MM.1S (cell line): Measurements from ENCODE around the gene HJURP.

Experiments used
- EZH2 ChIP-seq: fragments of 300-600 bp; sonication (generic); optimal IDR thresholded peaks from 2 replicates; pipeline ENCODE3; 2017; ENCODE audit warnings: low read depth, mild to moderate bottlenecking, antibody characterized with exemption, low read length, mixed read lengths
- TF ChIP-seq, protein P1 (sequence below): fragments of 300-600 bp; sonication (generic); IDR thresholded peaks from 2 replicates; pipeline ENCODE4 v1.5.1; 2016; ENCODE audit warnings: antibody characterized with exemption, low read length, mixed read lengths

DNA sequence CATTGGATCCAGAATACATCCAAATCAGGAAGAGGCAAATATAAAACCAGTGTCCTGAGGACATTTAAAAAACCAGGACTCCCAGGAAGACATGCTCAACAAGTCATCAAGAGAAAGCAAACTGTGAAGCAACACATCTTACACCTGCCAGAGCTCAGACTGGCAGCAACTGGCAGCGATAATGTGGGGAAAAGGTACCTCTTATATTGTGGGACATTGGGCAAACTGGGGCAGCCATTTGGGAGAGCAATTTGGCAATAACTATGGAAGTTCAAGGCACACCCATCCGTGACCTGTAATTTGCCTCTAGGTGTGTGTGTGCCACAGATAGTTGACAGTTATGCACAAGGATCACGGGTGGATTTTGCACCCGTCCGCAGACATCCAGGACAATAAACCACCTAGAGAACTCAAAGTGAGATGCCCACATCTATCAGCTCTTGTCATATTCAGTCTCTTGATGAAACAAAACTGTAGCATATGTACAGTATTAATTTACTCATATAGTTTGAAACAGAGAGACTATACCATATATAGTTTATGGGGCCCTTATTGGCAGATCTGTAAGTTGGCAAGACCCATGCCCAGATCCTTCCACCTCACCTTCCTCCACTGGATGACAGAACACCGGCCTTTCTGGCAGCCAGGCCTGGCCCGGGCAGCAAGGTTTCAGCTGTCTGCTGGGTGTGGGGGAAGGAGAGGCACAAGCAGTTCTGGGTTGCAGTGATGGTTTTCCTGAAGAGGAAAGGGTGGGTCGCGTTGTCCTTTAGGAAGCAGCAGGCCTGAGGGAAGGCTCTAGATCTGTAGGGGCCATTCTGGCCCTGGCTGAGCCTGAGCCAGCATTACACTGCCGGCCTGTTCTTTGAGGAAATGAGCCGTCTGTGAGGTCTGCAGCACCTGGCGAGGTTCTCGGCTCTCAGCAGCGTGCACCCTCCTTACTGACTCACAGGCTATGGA, 18.8 kb downstream of the HJURP start:
- TF ChIP-seq, protein P1, sequence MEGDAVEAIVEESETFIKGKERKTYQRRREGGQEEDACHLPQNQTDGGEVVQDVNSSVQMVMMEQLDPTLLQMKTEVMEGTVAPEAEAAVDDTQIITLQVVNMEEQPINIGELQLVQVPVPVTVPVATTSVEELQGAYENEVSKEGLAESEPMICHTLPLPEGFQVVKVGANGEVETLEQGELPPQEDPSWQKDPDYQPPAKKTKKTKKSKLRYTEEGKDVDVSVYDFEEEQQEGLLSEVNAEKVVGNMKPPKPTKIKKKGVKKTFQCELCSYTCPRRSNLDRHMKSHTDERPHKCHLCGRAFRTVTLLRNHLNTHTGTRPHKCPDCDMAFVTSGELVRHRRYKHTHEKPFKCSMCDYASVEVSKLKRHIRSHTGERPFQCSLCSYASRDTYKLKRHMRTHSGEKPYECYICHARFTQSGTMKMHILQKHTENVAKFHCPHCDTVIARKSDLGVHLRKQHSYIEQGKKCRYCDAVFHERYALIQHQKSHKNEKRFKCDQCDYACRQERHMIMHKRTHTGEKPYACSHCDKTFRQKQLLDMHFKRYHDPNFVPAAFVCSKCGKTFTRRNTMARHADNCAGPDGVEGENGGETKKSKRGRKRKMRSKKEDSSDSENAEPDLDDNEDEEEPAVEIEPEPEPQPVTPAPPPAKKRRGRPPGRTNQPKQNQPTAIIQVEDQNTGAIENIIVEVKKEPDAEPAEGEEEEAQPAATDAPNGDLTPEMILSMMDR = no peak
- no peak for TF ChIP-seq EZH2
